Measurements from ENCODE around the gene CHSY1.

The CHSY1 gene

DNA sequence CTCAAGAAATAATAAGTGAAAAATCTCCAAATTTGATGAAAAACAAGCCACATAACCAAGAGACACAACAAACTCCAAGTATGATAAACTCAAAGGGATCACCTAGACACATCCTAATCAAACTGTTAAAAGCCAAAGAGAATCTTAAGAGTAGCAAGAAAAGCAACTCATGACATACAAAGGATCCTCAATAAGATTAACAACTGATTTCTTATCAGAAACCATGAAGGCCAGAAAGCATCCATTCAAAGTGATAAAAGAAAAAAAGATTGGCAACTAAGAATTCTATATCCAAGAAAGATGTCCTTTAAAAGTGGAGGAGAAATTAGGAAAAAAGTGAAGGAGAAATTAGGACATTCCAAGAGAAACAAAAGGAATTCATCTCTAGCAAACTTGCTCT lies 23.5 kb downstream of the CHSY1 start:
- no peak for TF ChIP-seq EZH2phosphoT487 (IDR thresholded peaks at IDR 0.05; ENCODE audit: borderline replicate concordance)
- TF ChIP-seq, protein P1, sequence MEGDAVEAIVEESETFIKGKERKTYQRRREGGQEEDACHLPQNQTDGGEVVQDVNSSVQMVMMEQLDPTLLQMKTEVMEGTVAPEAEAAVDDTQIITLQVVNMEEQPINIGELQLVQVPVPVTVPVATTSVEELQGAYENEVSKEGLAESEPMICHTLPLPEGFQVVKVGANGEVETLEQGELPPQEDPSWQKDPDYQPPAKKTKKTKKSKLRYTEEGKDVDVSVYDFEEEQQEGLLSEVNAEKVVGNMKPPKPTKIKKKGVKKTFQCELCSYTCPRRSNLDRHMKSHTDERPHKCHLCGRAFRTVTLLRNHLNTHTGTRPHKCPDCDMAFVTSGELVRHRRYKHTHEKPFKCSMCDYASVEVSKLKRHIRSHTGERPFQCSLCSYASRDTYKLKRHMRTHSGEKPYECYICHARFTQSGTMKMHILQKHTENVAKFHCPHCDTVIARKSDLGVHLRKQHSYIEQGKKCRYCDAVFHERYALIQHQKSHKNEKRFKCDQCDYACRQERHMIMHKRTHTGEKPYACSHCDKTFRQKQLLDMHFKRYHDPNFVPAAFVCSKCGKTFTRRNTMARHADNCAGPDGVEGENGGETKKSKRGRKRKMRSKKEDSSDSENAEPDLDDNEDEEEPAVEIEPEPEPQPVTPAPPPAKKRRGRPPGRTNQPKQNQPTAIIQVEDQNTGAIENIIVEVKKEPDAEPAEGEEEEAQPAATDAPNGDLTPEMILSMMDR (conservative IDR thresholded peaks at IDR 0.05; ENCODE audit: low read length), result no peak
- Histone ChIP-seq H2AFZ (ENCODE audit: low read length) (no peak overlapping the region), H3K36me3 (ENCODE audit: insufficient read depth, low read length) (peaks cover 90% of the 10 kb centered on the region), H3K9me3 (ENCODE audit: insufficient read depth, low read depth, low read length) (peaks cover 14% of the 10 kb centered on the region; the same call in 1 of the 2 replicates), H3K9me2 (replicated peaks; ENCODE audit: low read depth, low read length) (no peaks in the 10 kb centered on the region), H3K79me2 (ENCODE audit: insufficient read depth, low read length) (peaks cover 100% of the 10 kb centered on the region), H3K4me3 (ENCODE audit: low read length, poor library complexity, severe bottlenecking) (no peak overlapping the region), H4K20me1 (ENCODE audit: insufficient read depth, low read length, poor library complexity, severe bottlenecking) (peaks cover 84% of the 10 kb centered on the region), H3K27me3 (ENCODE audit: insufficient read depth, low read length, poor library complexity, severe bottlenecking) (no peaks in the 10 kb centered on the region), H3K4me1 (ENCODE audit: insufficient read depth, low read length, poor library complexity, severe bottlenecking) (peaks cover 34% of the 10 kb centered on the region), H3K9ac (ENCODE audit: low read depth, low read length, poor library complexity, severe bottlenecking) (no peak overlapping the region), H3F3A (ENCODE audit: low read depth) (no peaks in the 10 kb centered on the region), H3K4me2 (ENCODE audit: low read depth, low read length, poor library complexity, severe bottlenecking) (no peak overlapping the region)

DNA sequence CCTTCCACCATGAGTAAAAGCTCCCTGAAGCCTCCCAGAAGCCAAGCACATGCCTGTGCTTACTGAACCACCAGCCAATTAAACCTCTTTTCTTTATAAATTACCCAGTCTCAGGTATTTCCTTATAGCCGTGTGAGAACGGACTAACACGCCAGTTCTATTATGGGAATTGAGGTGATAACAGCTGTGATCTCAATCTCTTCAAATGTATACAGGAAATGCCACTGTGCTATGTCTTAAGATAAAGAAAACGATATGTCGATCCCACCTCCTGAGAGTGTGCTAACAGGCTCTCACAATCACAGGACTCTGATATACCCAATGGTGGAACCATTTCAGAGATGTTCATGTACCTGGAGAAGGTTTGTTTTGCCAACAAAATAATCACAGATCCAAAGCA lies 26.2 kb downstream of the CHSY1 start:
- H3K9me2 ChIP-seq (replicated peaks; ENCODE audit: low read depth, low read length), result no peaks in the 10 kb centered on the region
- H3K79me2 ChIP-seq (ENCODE audit: insufficient read depth, low read length), result peaks cover 100% of the 10 kb centered on the region
- no peaks in the 10 kb centered on the region for H3K27me3 ChIP-seq (ENCODE audit: insufficient read depth, low read length, poor library complexity, severe bottlenecking)

DNA sequence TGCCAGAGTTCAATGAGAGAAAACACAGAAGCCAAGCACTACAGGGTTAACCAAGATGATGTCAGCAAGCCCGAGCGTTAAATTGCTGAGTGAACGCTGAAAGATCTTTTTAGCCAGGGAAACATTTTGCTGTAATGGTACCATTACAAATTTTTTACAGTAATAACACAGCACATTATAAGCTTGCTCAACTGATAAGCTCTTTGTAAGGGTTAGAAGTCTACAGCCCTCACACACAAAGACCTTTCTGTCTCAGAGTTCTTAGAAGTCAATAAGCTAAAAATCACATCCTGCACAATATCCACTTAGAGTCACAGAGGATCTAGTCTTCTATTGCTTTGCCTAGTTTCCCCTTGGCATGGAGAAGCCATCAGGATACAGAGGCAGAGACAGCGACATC lies 29.9 kb downstream of the CHSY1 start:
- peaks cover 12% of the 10 kb centered on the region for H3K4me1 ChIP-seq (ENCODE audit: insufficient read depth, low read length, poor library complexity, severe bottlenecking)

More for the DNA sequence above, 26.2 kb downstream of the CHSY1 start:
- no peak overlapping the region for H2AFZ ChIP-seq (ENCODE audit: low read length)
- no peak overlapping the region for H3K9ac ChIP-seq (ENCODE audit: low read depth, low read length, poor library complexity, severe bottlenecking)
- peaks cover 14% of the 10 kb centered on the region; the same call in 1 of the 2 replicates for H3K9me3 ChIP-seq (ENCODE audit: insufficient read depth, low read depth, low read length)
- peaks cover 81% of the 10 kb centered on the region for H4K20me1 ChIP-seq (ENCODE audit: insufficient read depth, low read length, poor library complexity, severe bottlenecking)
- H3K4me1 ChIP-seq (ENCODE audit: insufficient read depth, low read length, poor library complexity, severe bottlenecking), result peaks cover 10% of the 10 kb centered on the region
- H3F3A ChIP-seq (ENCODE audit: low read depth), result no peaks in the 10 kb centered on the region
- peaks cover 83% of the 10 kb centered on the region for H3K36me3 ChIP-seq (ENCODE audit: insufficient read depth, low read length)
- no peak overlapping the region for H3K4me3 ChIP-seq (ENCODE audit: low read length, poor library complexity, severe bottlenecking)
- TF ChIP-seq, protein P1 (conservative IDR thresholded peaks at IDR 0.05; ENCODE audit: low read length), result no peak
- no peak for TF ChIP-seq EZH2phosphoT487 (IDR thresholded peaks at IDR 0.05; ENCODE audit: borderline replicate concordance)
- H3K4me2 ChIP-seq (ENCODE audit: low read depth, low read length, poor library complexity, severe bottlenecking), result no peak overlapping the region

More for the DNA sequence above, 29.9 kb downstream of the CHSY1 start:
- Histone ChIP-seq H3K4me3 (ENCODE audit: low read length, poor library complexity, severe bottlenecking) (no peak overlapping the region), H3K36me3 (ENCODE audit: insufficient read depth, low read length) (peaks cover 79% of the 10 kb centered on the region; the same call in 1 of the 2 replicates), H2AFZ (ENCODE audit: low read length) (no peak overlapping the region), H3K9ac (ENCODE audit: low read depth, low read length, poor library complexity, severe bottlenecking) (no peak overlapping the region), H3K27me3 (ENCODE audit: insufficient read depth, low read length, poor library complexity, severe bottlenecking) (no peaks in the 10 kb centered on the region), H3F3A (ENCODE audit: low read depth) (no peaks in the 10 kb centered on the region), H3K4me2 (ENCODE audit: low read depth, low read length, poor library complexity, severe bottlenecking) (no peak overlapping the region), H3K9me2 (replicated peaks; ENCODE audit: low read depth, low read length) (no peaks in the 10 kb centered on the region), H3K9me3 (ENCODE audit: insufficient read depth, low read depth, low read length) (no peaks in the 10 kb centered on the region), H3K79me2 (ENCODE audit: insufficient read depth, low read length) (peaks cover 100% of the 10 kb centered on the region), H4K20me1 (ENCODE audit: insufficient read depth, low read length, poor library complexity, severe bottlenecking) (peaks cover 95% of the 10 kb centered on the region)
- TF ChIP-seq, protein P1 (conservative IDR thresholded peaks at IDR 0.05; ENCODE audit: low read length), result no peak
- TF ChIP-seq EZH2phosphoT487 (IDR thresholded peaks at IDR 0.05; ENCODE audit: borderline replicate concordance), result no peak
